Measurements from ENCODE around the gene ZNF646. TPM values are rescaled to one million over a fixed set of nuclear protein-coding genes. Genes with fewer than 3 reads are reported as not detected.

ZNF646 gene
- polyA plus RNA-seq, 1 donor from 2014 or later, result 8.5 TPM

GRCh38 chr16:31125844-31126243 is 51.6 kb downstream of the ZNF646 start:
- Histone ChIP-seq H4K20me1 (ENCODE audit: insufficient read depth) (no peaks in the 10 kb centered on the region), H3K9ac (ENCODE audit: low read length) (no peak overlapping the region), H2AFZ (ENCODE audit: low read depth, low read length) (no peak overlapping the region), H3K4me3 (ENCODE audit: low read length) (no peak overlapping the region), H3K4me2 (ENCODE audit: low read length) (no peak overlapping the region), H3K9me3 (ENCODE audit: low read length) (no peaks in the 10 kb centered on the region), H3F3A (ENCODE audit: insufficient read depth, low read length, poor library complexity, severe bottlenecking) (no peaks in the 10 kb centered on the region), H3K36me3 (ENCODE audit: insufficient read depth, low read length) (no peaks in the 10 kb centered on the region), H3K79me2 (replicated peaks; ENCODE audit: insufficient read depth, low read length) (no peaks in the 10 kb centered on the region), H3K27ac (ENCODE audit: low read length) (no peak overlapping the region), H3K27me3 (ENCODE audit: insufficient read depth, low read depth, low read length) (no peaks in the 10 kb centered on the region), H3K9me2 (ENCODE audit: insufficient read depth, low read length) (no peaks in the 10 kb centered on the region)
- no peak for TF ChIP-seq EP300 (conservative IDR thresholded peaks at IDR 0.05; ENCODE audit: poor library complexity, severe bottlenecking)
- no peak for TF ChIP-seq POLR2AphosphoS5 (IDR thresholded peaks at IDR 0.05)
- TF ChIP-seq SMC3 (conservative IDR thresholded peaks at IDR 0.05; ENCODE audit: poor library complexity), result no peak
- no peak for TF ChIP-seq RAD21 (conservative IDR thresholded peaks at IDR 0.05)
- TF ChIP-seq MXI1 (conservative IDR thresholded peaks at IDR 0.05; ENCODE audit: poor library complexity, severe bottlenecking), result no peak

GRCh38 chr16:31127182-31127581 is 53.0 kb downstream of the ZNF646 start:
- TF ChIP-seq MXI1 (conservative IDR thresholded peaks at IDR 0.05; ENCODE audit: poor library complexity, severe bottlenecking) (no peak), CTCF (IDR thresholded peaks at IDR 0.05; ENCODE audit: poor library complexity, severe bottlenecking) (no peak), POLR2AphosphoS5 (IDR thresholded peaks at IDR 0.05) (no peak), EZH2 (IDR thresholded peaks at IDR 0.05; ENCODE audit: borderline replicate concordance, insufficient read depth, low read length, poor library complexity, severe bottlenecking) (no peak), REST (IDR thresholded peaks at IDR 0.05; ENCODE audit: borderline replicate concordance) (no peak), EP300 (conservative IDR thresholded peaks at IDR 0.05; ENCODE audit: poor library complexity, severe bottlenecking) (no peak)
- Histone ChIP-seq H3K4me2 (ENCODE audit: low read length) (no peak overlapping the region), H2AFZ (ENCODE audit: low read depth, low read length) (no peak overlapping the region), H3K9me3 (ENCODE audit: low read length) (no peaks in the 10 kb centered on the region), H3K27ac (ENCODE audit: low read length) (no peak overlapping the region), H3K36me3 (ENCODE audit: insufficient read depth, low read length) (no peaks in the 10 kb centered on the region), H3K9ac (ENCODE audit: low read length) (no peak overlapping the region), H3K9me2 (ENCODE audit: insufficient read depth, low read length) (no peaks in the 10 kb centered on the region), H3K4me3 (ENCODE audit: low read length) (no peak overlapping the region), H3F3A (ENCODE audit: insufficient read depth, low read length, poor library complexity, severe bottlenecking) (no peaks in the 10 kb centered on the region), H4K20me1 (ENCODE audit: insufficient read depth) (no peaks in the 10 kb centered on the region), H3K79me2 (replicated peaks; ENCODE audit: insufficient read depth, low read length) (no peaks in the 10 kb centered on the region), H3K27me3 (ENCODE audit: insufficient read depth, low read depth, low read length) (no peaks in the 10 kb centered on the region)
